ENCODE data around the gene EML1. TPM values are rescaled to one million over a fixed set of nuclear protein-coding genes. Genes with fewer than 3 reads are reported as not detected.

EML1 gene
- total RNA-seq, 1 experiment from 2014 or later, result 4.6 TPM

DNA sequence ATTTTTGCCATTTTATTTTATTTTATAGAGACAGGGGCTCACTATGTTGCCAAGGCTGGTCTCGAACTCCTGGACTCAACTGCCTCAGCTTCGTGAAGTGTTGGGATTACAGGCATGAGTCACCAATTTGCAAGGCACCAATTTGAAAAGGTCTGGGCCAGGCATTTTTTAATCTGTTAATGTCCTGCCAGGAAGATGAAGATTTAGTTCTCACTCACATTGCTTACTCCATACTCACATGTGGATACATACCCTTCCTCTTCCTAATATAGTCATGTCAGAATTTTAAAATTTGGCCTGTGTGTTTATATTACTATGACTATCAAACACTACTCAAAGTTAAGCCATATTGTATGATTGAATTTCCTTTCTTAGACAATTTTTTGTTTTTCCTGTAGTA lies 15.3 kb upstream of the EML1 start:
- no peak for DNase-seq (ENCODE audit: low read depth)

DNA sequence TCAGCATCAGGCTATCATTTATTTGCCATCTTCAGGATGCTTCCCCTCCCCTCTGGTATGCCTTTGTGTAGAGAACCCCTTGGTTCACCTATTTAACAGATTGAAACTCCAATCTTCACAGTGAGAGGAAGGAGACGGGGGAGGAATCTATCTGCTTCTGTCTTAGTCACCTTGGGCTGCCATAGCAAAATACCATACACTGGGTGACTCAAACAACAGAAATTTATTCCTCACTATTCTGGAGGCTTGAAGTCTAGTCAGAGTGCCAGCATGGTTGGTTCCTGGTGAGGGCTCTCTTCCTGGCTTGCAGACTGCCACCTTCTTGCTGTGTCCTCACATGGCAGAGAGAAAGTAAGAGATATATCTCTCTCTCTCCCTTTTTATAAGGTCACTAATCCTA lies 13.5 kb upstream of the EML1 start:
- peak; percentile 92 for DNase-seq (ENCODE audit: low read depth)

- no peak for DNase-seq (ENCODE audit: low read depth)
Observed at GRCh38 chr14:99780690-99781089, 12.5 kb upstream of the EML1 start.

DNA sequence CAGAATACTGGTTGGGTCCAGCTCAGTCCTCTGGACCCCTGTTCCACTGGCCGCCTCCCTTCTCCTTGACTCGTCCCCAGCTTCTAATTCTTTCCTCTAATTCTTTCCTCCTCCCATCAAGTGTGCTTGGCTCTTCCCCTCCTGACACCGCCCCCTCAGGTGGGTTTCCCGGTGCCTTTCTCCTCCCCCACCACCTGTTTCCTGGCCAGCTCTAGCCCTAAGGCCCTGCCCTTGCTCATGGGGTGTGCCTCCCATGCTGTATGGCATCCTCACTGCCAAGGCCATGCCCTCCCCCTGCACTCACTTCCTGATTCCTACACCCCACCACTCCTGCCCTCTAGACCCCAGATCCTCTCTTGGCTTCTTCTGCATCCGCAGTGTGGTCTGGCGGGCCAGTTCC lies 12.1 kb upstream of the EML1 start:
- DNase-seq (ENCODE audit: low read depth), result no peak

DNA sequence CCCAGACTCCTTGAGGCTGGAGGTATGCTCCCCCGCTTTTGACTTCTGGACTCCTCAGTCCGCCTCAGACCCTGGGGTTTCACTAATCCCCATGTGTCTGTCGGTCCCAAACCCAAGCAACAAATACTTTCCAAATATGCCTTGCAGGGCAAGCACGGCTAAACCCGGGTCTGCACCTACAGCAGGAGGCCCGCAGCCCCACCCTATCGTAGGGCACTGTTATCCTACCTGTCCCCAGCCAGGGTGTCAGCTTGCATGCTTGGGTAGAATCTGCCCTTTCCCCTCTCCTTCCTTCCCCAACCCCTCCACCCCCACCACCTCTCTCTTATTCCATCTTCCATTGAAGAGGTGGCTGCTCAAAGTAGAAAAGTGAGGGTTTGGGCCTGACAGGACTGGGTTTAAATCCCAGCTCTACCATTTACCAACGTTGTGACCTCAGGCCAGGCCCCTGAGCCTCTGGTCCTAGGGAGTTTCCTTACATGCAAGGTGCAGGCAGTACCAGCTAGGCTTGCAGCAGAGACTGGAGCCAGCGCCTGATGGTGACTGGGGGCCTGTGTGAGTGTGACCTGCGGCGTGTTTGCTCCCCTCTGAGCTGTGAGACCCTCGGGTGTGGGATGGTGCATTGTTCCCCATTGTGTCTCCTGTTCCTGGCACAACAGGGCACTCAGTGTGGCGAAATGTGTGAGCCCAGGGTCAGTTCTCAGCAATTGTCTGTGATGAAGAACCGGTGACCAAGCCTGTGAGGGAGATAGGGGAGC lies 11.2 kb upstream of the EML1 start:
- no peak for DNase-seq (ENCODE audit: low read depth)

GRCh38 chr14:99784508-99784907 lies 8.7 kb upstream of the EML1 start:
- DNase-seq (ENCODE audit: low read depth), result no peak

GRCh38 chr14:99785426-99785825 lies 7.8 kb upstream of the EML1 start:
- DNase-seq (ENCODE audit: low read depth), result no peak

DNA sequence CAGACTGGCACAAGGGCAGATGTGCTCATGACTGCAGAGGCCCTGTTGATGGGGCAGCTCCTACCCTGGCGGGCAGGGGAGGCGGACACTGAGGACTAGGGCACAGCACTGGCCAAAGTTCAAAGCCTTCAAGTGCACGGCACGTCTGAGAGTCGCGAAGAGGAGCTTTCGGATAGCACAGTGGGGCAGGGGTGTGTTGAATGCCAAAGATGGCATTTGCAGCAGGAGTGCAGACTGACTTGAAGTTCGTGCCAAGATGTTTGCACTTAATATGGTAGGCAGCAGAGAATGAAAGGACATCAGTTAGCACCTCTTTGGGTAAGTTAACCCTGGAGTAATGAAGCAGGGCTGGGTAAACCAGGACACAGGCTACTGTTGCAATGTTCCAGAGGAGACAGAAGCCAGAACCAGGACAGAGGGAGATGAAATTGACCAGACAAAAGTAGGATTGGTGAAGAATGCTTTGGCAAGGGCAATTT lies 6.7 kb upstream of the EML1 start:
- no peak for DNase-seq (ENCODE audit: low read depth)

- no peak for DNase-seq (ENCODE audit: low read depth)
Observed at GRCh38 chr14:99788713-99789112, 4.5 kb upstream of the EML1 start.

GRCh38 chr14:99789581-99789980 lies 3.6 kb upstream of the EML1 start:
- no peak for DNase-seq (ENCODE audit: low read depth)

DNA sequence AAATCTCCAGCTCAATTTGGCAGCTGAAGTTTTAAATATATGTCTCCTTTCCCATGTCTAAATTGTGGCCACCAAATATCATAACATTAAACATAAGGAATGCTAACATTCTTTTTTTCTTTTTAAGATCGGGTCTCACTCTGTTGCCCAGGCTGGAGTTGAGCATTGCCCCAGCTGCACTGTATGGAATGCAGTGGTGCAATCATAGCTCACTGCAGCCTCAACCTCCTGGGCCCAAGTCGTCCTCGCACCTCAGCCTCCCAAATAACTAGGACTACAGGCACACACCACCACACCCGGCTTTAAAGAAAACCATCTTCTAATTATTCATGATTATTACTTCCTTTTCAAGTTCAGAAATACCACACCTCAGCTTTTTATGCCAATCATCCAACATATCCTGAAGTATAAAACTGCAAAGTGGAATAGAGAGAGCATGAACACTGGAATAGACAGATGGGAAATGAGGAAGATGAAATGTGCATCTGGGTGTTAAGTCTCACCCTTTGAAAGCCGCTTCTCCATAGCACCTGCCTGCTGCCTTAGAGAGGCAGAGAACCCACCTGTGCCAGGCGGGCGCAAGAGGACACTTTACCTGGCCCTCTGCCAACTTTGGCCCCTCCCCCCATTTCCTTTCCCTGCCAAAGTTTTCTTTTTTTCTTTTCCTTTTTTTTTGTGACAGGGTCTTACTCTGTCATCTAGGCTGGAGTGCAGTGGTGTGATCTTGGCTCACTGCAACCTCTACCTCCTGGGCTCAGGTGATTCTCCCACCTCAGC lies 2.8 kb upstream of the EML1 start:
- DNase-seq (ENCODE audit: low read depth), result no peak

- DNase-seq (ENCODE audit: low read depth), result no peak
Observed at GRCh38 chr14:99790978-99791376, 2.2 kb upstream of the EML1 start.

GRCh38 chr14:99791476-99792209 lies 1.6 kb upstream of the EML1 start:
- DNase-seq (ENCODE audit: low read depth), result no peak

DNA sequence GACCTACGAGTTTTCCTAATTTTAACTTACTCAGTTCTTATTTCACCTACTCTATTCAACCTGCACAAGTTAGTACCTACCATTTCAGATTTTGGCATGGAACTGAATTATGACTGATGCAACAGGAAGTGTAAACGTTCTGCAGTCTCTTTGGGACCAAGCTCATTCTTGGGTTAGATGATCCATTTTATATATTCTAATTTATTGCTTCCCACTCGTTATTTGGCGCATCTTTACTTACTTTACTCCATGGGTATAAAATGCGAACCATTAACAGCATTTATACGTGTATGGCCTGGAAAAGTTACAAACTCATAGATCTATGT lies 1.0 kb upstream of the EML1 start:
- no peak for DNase-seq (ENCODE audit: low read depth)

GRCh38 chr14:99792551-99793212 lies 531 bp upstream of the EML1 start:
- no peak for DNase-seq (ENCODE audit: low read depth)

DNA sequence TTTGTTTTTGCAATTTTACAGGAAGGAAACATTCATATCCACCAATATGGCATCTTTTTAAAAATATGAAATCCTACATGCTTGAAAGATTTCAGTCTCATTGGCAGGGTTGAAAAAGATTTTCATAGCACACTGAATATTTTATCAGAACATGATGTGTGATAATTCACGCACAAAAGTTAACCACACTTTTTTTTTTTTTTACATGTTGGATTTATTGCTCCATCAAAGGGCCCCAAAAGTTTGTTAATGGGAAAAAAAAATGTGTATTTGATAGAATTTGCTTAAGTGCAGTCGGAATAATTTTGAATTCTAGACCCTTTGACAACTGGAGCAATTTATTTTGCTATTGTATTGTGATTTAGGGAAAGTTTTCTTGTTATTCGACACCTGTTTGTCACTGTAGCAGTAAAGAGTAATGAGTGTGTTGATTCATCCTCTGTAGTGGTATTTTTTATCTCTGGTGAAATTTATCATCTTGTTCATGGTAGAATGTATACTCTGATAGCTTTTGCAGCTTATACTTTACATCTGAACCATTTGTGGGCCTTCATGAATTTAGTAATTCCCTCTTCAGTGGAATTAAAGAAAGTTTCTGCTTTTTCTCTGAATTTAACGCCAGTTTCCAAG lies 1.1 kb downstream of the EML1 start:
- DNase-seq (ENCODE audit: low read depth), result no peak

GRCh38 chr14:99795046-99795445 lies 1.8 kb downstream of the EML1 start:
- no peak for DNase-seq (ENCODE audit: low read depth)

DNA sequence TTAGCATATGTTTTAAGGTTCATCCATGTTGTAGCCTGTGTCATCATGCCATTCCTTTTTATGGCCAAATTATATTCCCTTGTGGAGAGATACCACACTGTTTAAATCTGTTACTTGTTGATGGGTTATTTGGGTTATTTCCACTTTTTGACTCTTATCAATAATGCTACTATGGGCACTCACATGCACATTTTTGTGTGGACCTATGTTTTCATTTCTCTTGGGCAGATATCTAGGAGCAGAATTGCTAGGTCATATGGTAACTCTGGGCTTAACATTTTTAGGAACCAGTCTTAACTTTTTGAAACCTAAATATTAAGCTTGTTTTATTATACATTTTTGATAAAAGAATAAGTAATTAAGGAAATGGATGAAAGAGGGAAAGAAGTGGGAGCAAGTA lies 4.0 kb downstream of the EML1 start:
- no peak for DNase-seq (ENCODE audit: low read depth)

GRCh38 chr14:99800781-99801180 lies 7.6 kb downstream of the EML1 start:
- DNase-seq (ENCODE audit: low read depth), result no peak

DNA sequence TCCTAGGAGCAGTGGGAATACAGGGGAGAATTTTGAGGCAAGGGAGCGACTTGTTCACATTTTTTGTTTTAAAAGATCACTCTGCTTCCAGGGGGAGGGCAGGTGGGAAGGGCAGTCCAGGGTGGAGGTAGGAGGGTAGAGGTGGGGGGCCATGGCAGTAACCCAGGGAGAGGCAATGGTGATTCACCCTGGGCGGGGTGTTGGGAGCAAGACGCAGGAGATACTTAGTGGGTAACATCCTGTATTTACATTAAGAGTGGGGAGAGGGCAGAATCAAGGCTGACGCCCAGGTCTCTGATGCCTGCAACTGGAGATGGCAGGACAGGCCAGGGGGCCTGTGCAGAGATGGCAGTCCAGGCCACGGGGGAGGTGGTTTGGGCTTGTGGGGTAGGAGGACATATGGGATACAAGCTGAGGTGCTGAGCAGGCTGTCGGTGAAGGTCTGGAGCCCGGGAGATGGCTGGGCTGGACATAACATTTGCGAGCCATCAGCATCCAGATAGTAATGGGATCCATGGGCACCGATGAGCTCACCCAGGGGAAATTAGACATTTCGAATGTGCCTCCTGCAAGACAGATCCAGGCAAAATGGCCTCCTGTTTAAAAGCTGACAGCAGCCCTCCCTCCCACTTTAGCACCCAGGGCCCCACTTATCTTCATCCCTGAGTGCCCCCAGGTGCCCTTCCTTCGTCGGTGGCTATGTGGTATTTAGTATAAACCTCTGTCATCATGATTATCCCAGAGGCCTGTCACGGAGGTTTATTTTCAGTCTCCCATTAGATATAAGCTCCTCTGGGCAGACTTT lies 9.3 kb downstream of the EML1 start:
- peak; percentile 50 for DNase-seq (ENCODE audit: low read depth)
